CD4-positive, alpha-beta T cell (primary cell): ENCODE results near the gene CCR5. TPM values are rescaled to one million over a fixed set of nuclear protein-coding genes. Genes with fewer than 3 reads are reported as not detected.

Experiments
- ATAC-seq: fragments of 200-7000 bp; cut with Tn5 transposase; one replicate; pipeline ENCODE4 v1.10.0; 2022; ENCODE audit warnings: mild to moderate bottlenecking; ENCODE audit not compliant: poor library complexity
- CTCF ChIA-PET: fragments of 350-600 bp; sonication (Branson Sonifier 250); formaldehyde crosslinking; loops from one replicate; lab custom pipeline; 2021; ENCODE audit warnings: antibody characterized with exemption, inconsistent platforms; lab: Charles Lee
- POLR2A ChIA-PET: fragments of 350-600 bp; sonication (Branson Sonifier 250); formaldehyde crosslinking; loops from one replicate; lab custom pipeline; 2021; ENCODE audit warnings: antibody characterized with exemption, inconsistent platforms; lab: Charles Lee
- DNase-seq, 14 experiments: peaks; one replicate each; pipeline ENCODE4 v3.0.0-alpha.2; 2013 to 2020; ENCODE audit warnings: mixed read lengths in 2 of 14
- H3K27ac ChIP-seq, 2 donors: one replicate each; pipeline versions ENCODE4 v1.5.1 to v1.7.0; 2013; ENCODE audit warnings: low read length in 2 of 2, low read depth in 1 of 2, mild to moderate bottlenecking in 1 of 2
- H3K27me3 ChIP-seq, 2 experiments: 1 replicate in 1 of 2; 2 replicates in 1 of 2; pipeline versions ENCODE4 v1.6.1 to v1.7.0; 2013; ENCODE audit warnings: low read length in 2 of 2, control low read depth in 1 of 2, mild to moderate bottlenecking in 1 of 2, moderate library complexity in 1 of 2; ENCODE audit not compliant: insufficient read depth in 2 of 2, control insufficient read depth in 1 of 2
- H3K36me3 ChIP-seq: one replicate; pipeline ENCODE4 v1.6.1; 2013; ENCODE audit warnings: low read length, control low read depth; ENCODE audit not compliant: insufficient read depth
- H3K4me1 ChIP-seq: one replicate; pipeline ENCODE4 v1.6.1; 2013; ENCODE audit warnings: low read length, control low read depth; ENCODE audit not compliant: insufficient read depth
- H3K4me3 ChIP-seq: one replicate; pipeline ENCODE4 v1.5.1; 2013; ENCODE audit warnings: mild to moderate bottlenecking, low read length, moderate library complexity
- H3K9me3 ChIP-seq, 2 experiments: 1 replicate in 1 of 2; 2 replicates in 1 of 2; pipeline versions ENCODE4 v1.6.1 to v1.7.0; 2013; ENCODE audit warnings: low read length in 2 of 2, mild to moderate bottlenecking in 2 of 2, control low read depth in 1 of 2, moderate library complexity in 1 of 2; ENCODE audit not compliant: control insufficient read depth in 1 of 2, insufficient read depth in 1 of 2
- H3K27ac Mint-ChIP-seq: one replicate; pipeline ENCODE4 v1.8.0; 2020; ENCODE audit warnings: mixed read lengths
- H3K27me3 Mint-ChIP-seq: one replicate; pipeline ENCODE4 v1.8.0; 2021; ENCODE audit warnings: mixed read lengths
- H3K36me3 Mint-ChIP-seq: one replicate; pipeline ENCODE4 v1.8.0; 2021; ENCODE audit warnings: low read depth, mixed read lengths
- H3K4me1 Mint-ChIP-seq: one replicate; pipeline ENCODE4 v1.8.0; 2021; ENCODE audit warnings: low read depth, mixed read lengths
- H3K4me3 Mint-ChIP-seq: one replicate; pipeline ENCODE4 v1.8.0; 2020; ENCODE audit warnings: mild to moderate bottlenecking, mixed read lengths
- H3K9me3 Mint-ChIP-seq: one replicate; pipeline ENCODE4 v1.8.0; 2020; ENCODE audit warnings: mixed read lengths
- intact Hi-C, 2 experiments: fragments of 100-400 bp; cut with DNase I in 1 of 2; cut with micrococcal nuclease in 1 of 2; formaldehyde crosslinking; loops; one replicate each; pipeline versions ENCODE4 v1.15.1 to v1.9.0; 2023 to 2025; cut with DNase I, micrococcal nuclease
- total RNA-seq, 174 experiments: library from RNA in 2 of 174; stranded (reverse) in 2 of 174; gene quantifications; one replicate each; pipeline ENCODE4 v1.2.3 and lab custom pipeline; 2021 to 2026
- TF ChIP-seq, protein P1 (sequence below): fragments of 200-600 bp; IDR thresholded peaks from one replicate; pipeline ENCODE4 v1.8.0; 2022; ENCODE audit warnings: antibody characterized with exemption, mild to moderate bottlenecking

CCR5 gene
- total RNA-seq, 2 experiments from 2014 or later: 1.1 to 1.4 TPM

DNA sequence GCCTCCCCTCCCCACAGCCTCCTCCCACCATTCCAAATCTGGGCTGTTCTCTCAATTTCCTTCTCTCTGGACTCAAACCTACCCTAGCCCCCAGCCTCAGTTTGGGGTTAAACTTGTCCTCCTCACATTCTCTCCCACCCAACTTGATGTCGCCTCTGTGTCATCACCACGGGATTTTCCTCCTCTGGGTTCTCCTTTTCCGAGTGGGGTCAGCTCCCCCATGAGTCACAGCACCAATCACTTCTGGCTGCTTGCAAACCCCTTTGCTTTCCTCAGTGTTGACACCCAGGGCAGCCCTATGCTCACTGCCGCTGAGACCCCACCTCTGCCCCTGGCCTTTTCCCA is 35.7 kb downstream of the CCR5 start:
- Histone ChIP-seq H3K4me3 (no peak overlapping the region), H3K4me1 (peaks cover 22% of the 10 kb centered on the region), H3K9me3 (no peaks in the 10 kb centered on the region), H3K36me3 (no peaks in the 10 kb centered on the region), H3K27me3 (no peaks in the 10 kb centered on the region), H3K27ac (peak overlapping the region; percentile 22 to 71)
- ATAC-seq (no peak), DNase-seq (peak in 2 of 14 experiments; percentile 70 to 80)
- POLR2A ChIA-PET: no interaction called here
- CTCF ChIA-PET: no interaction called here
- intact Hi-C loops: no loop called here
- TF ChIP-seq, protein P1, sequence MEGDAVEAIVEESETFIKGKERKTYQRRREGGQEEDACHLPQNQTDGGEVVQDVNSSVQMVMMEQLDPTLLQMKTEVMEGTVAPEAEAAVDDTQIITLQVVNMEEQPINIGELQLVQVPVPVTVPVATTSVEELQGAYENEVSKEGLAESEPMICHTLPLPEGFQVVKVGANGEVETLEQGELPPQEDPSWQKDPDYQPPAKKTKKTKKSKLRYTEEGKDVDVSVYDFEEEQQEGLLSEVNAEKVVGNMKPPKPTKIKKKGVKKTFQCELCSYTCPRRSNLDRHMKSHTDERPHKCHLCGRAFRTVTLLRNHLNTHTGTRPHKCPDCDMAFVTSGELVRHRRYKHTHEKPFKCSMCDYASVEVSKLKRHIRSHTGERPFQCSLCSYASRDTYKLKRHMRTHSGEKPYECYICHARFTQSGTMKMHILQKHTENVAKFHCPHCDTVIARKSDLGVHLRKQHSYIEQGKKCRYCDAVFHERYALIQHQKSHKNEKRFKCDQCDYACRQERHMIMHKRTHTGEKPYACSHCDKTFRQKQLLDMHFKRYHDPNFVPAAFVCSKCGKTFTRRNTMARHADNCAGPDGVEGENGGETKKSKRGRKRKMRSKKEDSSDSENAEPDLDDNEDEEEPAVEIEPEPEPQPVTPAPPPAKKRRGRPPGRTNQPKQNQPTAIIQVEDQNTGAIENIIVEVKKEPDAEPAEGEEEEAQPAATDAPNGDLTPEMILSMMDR: no peak
- H3K4me1 Mint-ChIP-seq: peaks cover 31% of the 10 kb centered on the region
- no peaks in the 10 kb centered on the region for H3K27me3 Mint-ChIP-seq
- H3K36me3 Mint-ChIP-seq: no peaks in the 10 kb centered on the region
- peak overlapping the region; percentile 85 for H3K27ac Mint-ChIP-seq
- H3K4me3 Mint-ChIP-seq: no peak overlapping the region
- no peaks in the 10 kb centered on the region for H3K9me3 Mint-ChIP-seq

- H3K4me3 ChIP-seq: peak within 1 kb of the TSS; percentile 51
- H3K36me3 ChIP-seq: no peaks in the 10 kb centered on the region
- no peaks in the 10 kb centered on the region for H3K9me3 ChIP-seq
- Mint-ChIP-seq H3K27me3 (no peaks in the 10 kb centered on the region), H3K27ac (peak within 1 kb of the TSS; percentile 85), H3K36me3 (no peaks in the 10 kb centered on the region), H3K4me3 (peak within 1 kb of the TSS; percentile 86), H3K9me3 (no peaks in the 10 kb centered on the region), H3K4me1 (peaks cover 31% of the 10 kb centered on the region)
- H3K27me3 ChIP-seq: no peaks in the 10 kb centered on the region
- ChIA-PET POLR2A (interaction anchor here (0.6 to 1.0 kb wide), 2 partner anchors 132 to 552 kb away, joined by 3 to 4 read pairs; no protein-coding TSS in a partner anchor), CTCF (no interaction called here)
- intact Hi-C loops: loop anchor here in 1 of 2 experiments (1.0 kb wide), 1 partner anchor 34 kb away; no protein-coding TSS in a partner anchor
- TF ChIP-seq, protein P1: no peak
- peak within 1 kb of the TSS; percentile 22 to 71 for H3K27ac ChIP-seq
- H3K4me1 ChIP-seq: peaks cover 22% of the 10 kb centered on the region
- ATAC-seq (peak; percentile 85), DNase-seq (peak in 11 of 14 experiments; percentile 2 to 77 (median 22))
Measured at GRCh38 chr3:46406788-46407611, 36.3 kb downstream of the CCR5 start, which contains the start of the genes CCR5AS and CCRL2. Gene CCR5AS (minus strand): TSS chr3:46407066. Gene CCRL2 (plus strand): TSS chr3:46407259. CDS start chr3:46408080, 821 bp downstream.

GRCh38 chr3:46407970-46408369 is 37.2 kb downstream of the CCR5 start:
- no peaks in the 10 kb centered on the region for H3K27me3 Mint-ChIP-seq
- H3K36me3 Mint-ChIP-seq: no peaks in the 10 kb centered on the region
- Histone ChIP-seq H3K4me3 (peak overlapping the region; percentile 51), H3K9me3 (no peaks in the 10 kb centered on the region), H3K27ac (no peak overlapping the region), H3K4me1 (peaks cover 22% of the 10 kb centered on the region), H3K27me3 (no peaks in the 10 kb centered on the region), H3K36me3 (no peaks in the 10 kb centered on the region)
- CTCF ChIA-PET: no interaction called here
- TF ChIP-seq, protein P1: no peak
- POLR2A ChIA-PET: interaction anchor here (0.6 kb wide), 1 partner anchor 551 kb away, joined by 3 read pairs; no protein-coding TSS in a partner anchor
- ATAC-seq: no peak
- H3K4me1 Mint-ChIP-seq: peaks cover 31% of the 10 kb centered on the region
- H3K9me3 Mint-ChIP-seq: no peaks in the 10 kb centered on the region
- H3K4me3 Mint-ChIP-seq: peak overlapping the region; percentile 86
- peak overlapping the region; percentile 85 for H3K27ac Mint-ChIP-seq
- peak in 1 of 14 experiments; percentile 27 for DNase-seq
- intact Hi-C loops: loop anchor here in 1 of 2 experiments (1.0 kb wide), 1 partner anchor 33 kb away; no protein-coding TSS in a partner anchor
